ENCODE measurements around the gene MITD1. TPM values are rescaled to one million over a fixed set of nuclear protein-coding genes. Genes with fewer than 3 reads are reported as not detected.
A peak's percentile ranks its signal among the peaks of the same experiment; 100 is the strongest.

MITD1 gene
- total and polyA plus RNA-seq, 7 experiments from 2014 or later, result 26.8 to 80.5 (median 52.2) TPM

DNA sequence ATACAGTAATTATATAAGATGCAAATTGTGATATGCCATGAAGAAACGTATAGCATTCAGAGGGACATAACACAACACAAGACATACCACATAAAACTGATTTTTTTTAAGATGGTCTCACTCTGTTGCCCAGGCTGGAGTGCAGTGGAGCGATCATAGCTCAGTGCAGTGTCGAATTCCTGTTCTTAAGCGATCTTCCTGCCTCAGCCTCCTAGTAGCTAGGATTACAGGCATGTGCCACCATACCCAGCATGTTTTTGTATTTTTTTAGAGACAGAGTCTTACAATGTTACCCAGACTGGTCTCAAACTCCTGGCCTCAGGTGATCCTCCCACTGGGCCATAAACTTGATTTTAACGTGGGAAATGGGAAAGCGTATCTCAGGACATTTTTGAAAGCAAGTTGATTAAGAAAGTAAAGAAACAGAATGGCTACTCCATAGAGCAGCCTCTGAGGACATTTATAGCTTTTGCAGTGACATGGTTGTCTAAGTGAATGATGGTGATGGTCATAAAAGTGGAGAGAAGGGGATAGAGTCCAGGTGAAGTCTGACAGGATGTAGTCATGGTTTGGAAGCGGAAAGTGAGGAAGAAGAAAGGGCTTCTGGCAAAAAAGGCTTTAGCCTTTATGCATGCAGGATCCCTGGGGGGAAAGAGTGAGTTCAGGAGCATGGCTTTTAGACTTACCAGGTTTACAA is 28.5 kb downstream of the MITD1 start:
- H3K27me3 ChIP-seq (ENCODE audit: control insufficient read depth in 2 of 2, insufficient read depth in 2 of 2, low read length in 2 of 2), result no peaks in the 10 kb centered on the region
- Mint-ChIP-seq H3K4me3 (no peak overlapping the region), H3K4me1 (peaks cover 22 to 37% (median 26%) of the 10 kb centered on the region in 7 donors), H3K27me3 (no peaks in the 10 kb centered on the region), H3K9me3 (no peaks in the 10 kb centered on the region), H3K27ac (no peak overlapping the region), H3K36me3 (peaks cover 5 to 15% (median 13%) of the 10 kb centered on the region in 5 donors)
- DNase-seq (no peak), ATAC-seq (no peak)
- intact Hi-C loops (cut with micrococcal nuclease), result loop anchor here (10.0 kb wide), 5 partner anchors 342 to 1488 kb away; partner anchors contain the start of genes ACTR1B (in 1 of the 2), C2orf92 (in 1 of the 2), COA5 (in 1 of the 2) and INPP4A (in 1 of the 2)
- no peaks in the 10 kb centered on the region for H3K9me3 ChIP-seq (ENCODE audit: control insufficient read depth in 2 of 3, low read length in 3 of 3)
- CTCF ChIA-PET, result no interaction called here
- POLR2A ChIA-PET, result interaction anchor here (5.7 kb wide), 1 partner anchor 10 kb away, joined by 101 read pairs; the partner anchor contains the start of gene C2orf15
- H3K36me3 ChIP-seq (ENCODE audit: control insufficient read depth in 2 of 3, insufficient read depth in 3 of 3, low read length in 3 of 3), result peaks cover 0 to 7% (median 1%) of the 10 kb centered on the region in 3 experiments
- no peak overlapping the region for H3K4me3 ChIP-seq (ENCODE audit: low read length)
- H3K27ac ChIP-seq (ENCODE audit: low read depth, low read length), result peak overlapping the region; percentile 14
- peaks cover 15 to 18% of the 10 kb centered on the region in 2 donors for H3K4me1 ChIP-seq (ENCODE audit: control insufficient read depth in 2 of 2, insufficient read depth in 2 of 2, low read length in 2 of 2)

DNA sequence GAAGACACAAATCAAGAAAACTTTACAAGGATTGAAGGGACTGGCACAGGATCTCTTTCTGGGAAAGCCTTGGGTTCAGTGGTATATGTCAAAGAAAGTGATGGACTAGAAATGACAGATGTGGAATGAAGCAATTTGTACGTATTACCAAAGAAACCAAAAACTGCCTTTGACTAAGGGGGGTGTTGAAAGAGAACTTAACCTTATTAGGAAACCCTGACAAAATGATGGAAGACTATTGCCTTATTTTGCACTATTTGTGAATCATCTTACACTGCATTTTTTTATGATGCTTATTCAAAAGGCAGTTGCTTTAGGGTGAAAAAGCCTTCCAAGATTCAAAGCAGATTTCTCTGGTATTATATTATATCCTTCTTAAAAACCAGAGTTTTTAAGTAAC is 30.2 kb downstream of the MITD1 start:
- ATAC-seq, result no peak
- DNase-seq, result no peak
- Histone ChIP-seq H3K4me1 (ENCODE audit: control insufficient read depth in 2 of 2, insufficient read depth in 2 of 2, low read length in 2 of 2) (peaks cover 10 to 15% of the 10 kb centered on the region in 2 donors), H3K9me3 (ENCODE audit: control insufficient read depth in 2 of 3, low read length in 3 of 3) (no peaks in the 10 kb centered on the region), H3K27ac (ENCODE audit: low read depth, low read length) (no peak overlapping the region), H3K36me3 (ENCODE audit: control insufficient read depth in 2 of 3, insufficient read depth in 3 of 3, low read length in 3 of 3) (peaks cover 0 to 4% (median 0%) of the 10 kb centered on the region in 3 experiments), H3K4me3 (ENCODE audit: low read length) (no peak overlapping the region), H3K27me3 (ENCODE audit: control insufficient read depth in 2 of 2, insufficient read depth in 2 of 2, low read length in 2 of 2) (no peaks in the 10 kb centered on the region)
- Mint-ChIP-seq H3K4me3 (no peak overlapping the region), H3K36me3 (peaks cover 4 to 9% (median 6%) of the 10 kb centered on the region in 5 donors), H3K27ac (no peak overlapping the region), H3K9me3 (no peaks in the 10 kb centered on the region), H3K27me3 (no peaks in the 10 kb centered on the region), H3K4me1 (peaks cover 7 to 22% (median 16%) of the 10 kb centered on the region in 7 donors)
- intact Hi-C loops (cut with micrococcal nuclease), result loop anchor here (10.0 kb wide), 5 partner anchors 344 to 1486 kb away; partner anchors contain the start of genes ACTR1B (in 1 of the 2), C2orf92 (in 1 of the 2), COA5 (in 1 of the 2) and INPP4A (in 1 of the 2)
- POLR2A ChIA-PET, result interaction anchor here (5.7 kb wide), 1 partner anchor 9 kb away, joined by 101 read pairs; the partner anchor contains the start of gene C2orf15
- CTCF ChIA-PET, result no interaction called here

DNA sequence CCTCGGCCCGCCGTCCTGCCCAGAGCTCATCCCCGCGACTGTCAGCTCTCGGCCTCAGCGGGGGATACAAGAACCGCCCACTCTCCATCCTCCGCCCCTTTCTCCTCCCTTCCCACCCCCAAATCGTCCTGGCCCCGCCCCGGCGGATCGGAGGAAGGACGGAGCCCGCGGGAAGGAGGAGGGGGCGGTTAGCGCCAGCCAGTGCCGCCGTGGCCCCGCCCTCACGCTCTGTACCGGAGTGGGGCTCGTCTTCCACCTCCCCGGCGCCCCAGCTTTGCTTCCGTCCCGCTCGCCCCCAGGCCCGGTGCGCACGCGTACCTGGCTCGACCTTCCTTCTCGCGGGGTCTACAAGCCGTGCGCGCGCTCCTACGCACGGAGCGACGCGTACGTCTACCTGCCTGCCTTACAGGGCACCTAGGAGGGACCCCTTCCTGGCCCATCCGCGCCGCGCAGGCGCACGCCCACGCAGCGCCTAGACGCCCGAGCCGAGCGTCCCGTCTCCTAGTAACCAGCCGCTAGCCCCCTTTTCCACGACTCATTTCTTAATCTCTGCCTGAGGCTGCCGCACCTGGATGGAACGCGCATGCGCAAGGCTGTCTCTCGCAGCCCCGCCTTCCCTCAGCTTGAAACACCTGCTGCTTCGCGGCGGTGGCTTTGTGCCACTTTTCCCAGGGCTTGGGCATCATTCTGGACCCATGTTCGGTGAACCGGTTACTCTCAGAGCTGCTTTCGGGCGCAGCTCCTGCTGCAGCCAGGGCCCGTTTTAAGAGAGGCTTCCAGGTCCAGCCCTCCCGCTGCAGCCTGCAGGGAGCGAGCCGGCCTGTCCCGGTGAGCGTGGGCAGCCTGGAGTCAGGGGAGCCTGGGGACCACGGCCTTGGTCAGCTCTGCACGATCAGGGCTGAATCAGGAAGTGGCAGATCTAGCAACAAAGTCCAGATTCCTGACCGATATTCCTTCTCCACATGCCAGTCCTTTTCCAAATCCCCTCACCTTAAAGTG is 39.4 kb downstream of the MITD1 start, which contains the start of gene C2orf15:
Gene C2orf15, plus strand, starts transcription at position 598 of the 999 bp plus-strand sequence. CDS start 8,852 bp downstream, outside the sequence.
- Histone ChIP-seq H3K4me3 (ENCODE audit: low read length) (peak within 1 kb of the TSS; percentile 97), H3K27ac (ENCODE audit: low read depth, low read length) (peak within 1 kb of the TSS; percentile 82), H3K36me3 (ENCODE audit: control insufficient read depth in 2 of 3, insufficient read depth in 3 of 3, low read length in 3 of 3) (no peaks in the 10 kb centered on the region), H3K27me3 (ENCODE audit: control insufficient read depth in 2 of 2, insufficient read depth in 2 of 2, low read length in 2 of 2) (no peaks in the 10 kb centered on the region), H3K9me3 (ENCODE audit: control insufficient read depth in 2 of 3, low read length in 3 of 3) (no peaks in the 10 kb centered on the region), H3K4me1 (ENCODE audit: control insufficient read depth in 2 of 2, insufficient read depth in 2 of 2, low read length in 2 of 2) (peaks cover 13% of the 10 kb centered on the region in 2 donors)
- peak; percentile 89 to 98 (median 96) for DNase-seq
- peaks cover 0 to 24% (median 6%) of the 10 kb centered on the region in 11 donors for H3K9me3 Mint-ChIP-seq
- H3K27me3 Mint-ChIP-seq, result peaks cover 0 to 41% (median 0%) of the 10 kb centered on the region in 5 donors
- H3K4me1 Mint-ChIP-seq, result peaks cover 0 to 31% (median 25%) of the 10 kb centered on the region in 7 donors
- intact Hi-C loops (cut with micrococcal nuclease), result loop anchor here (1.0 to 10.0 kb wide), 11 partner anchors 13 to 1145 kb away; partner anchors contain the start of genes LIPT1 (in 2 of the 2), MITD1 (in 2 of the 2), MRPL30 (in 2 of the 2) and TSGA10 (in 2 of the 2)
- ChIA-PET CTCF (interaction anchor here (0.5 to 0.6 kb wide), 2 partner anchors 14 to 305 kb away, joined by 3 to 4 read pairs; no protein-coding TSS in a partner anchor), POLR2A (interaction anchor here (0.6 to 4.7 kb wide), 19 partner anchors 12 to 1151 kb away, joined by 3 to 101 read pairs (median 4); partner anchors contain the start of genes EIF5B, LIPT1, MITD1 and MRPL30)
- peak; percentile 95 for ATAC-seq
- peak within 1 kb of the TSS; percentile 90 to 99 (median 97) for H3K4me3 Mint-ChIP-seq
- peaks cover 0 to 25% (median 13%) of the 10 kb centered on the region in 5 donors for H3K36me3 Mint-ChIP-seq
- H3K27ac Mint-ChIP-seq, result peak within 1 kb of the TSS; percentile 92 to 99 (median 98)

DNA sequence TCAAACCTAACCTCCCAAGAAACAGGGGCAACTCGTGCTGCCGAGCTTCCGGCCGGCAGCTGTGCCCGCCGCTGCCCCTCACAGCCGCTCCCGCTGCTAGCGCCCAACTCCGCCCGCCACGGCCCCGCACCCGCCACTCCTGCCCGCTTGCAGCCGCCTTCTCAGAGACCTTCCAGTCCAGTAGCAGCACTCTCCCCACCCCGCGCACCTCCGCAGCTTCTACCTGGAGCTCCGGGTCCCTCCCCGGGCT is 40.1 kb downstream of the MITD1 start:
- H3K27me3 ChIP-seq (ENCODE audit: control insufficient read depth in 2 of 2, insufficient read depth in 2 of 2, low read length in 2 of 2), result no peaks in the 10 kb centered on the region
- H3K9me3 ChIP-seq (ENCODE audit: control insufficient read depth in 2 of 3, low read length in 3 of 3), result no peaks in the 10 kb centered on the region
- Mint-ChIP-seq H3K4me3 (peak overlapping the region; percentile 90 to 99 (median 97)), H3K27me3 (peaks cover 0 to 41% (median 0%) of the 10 kb centered on the region in 5 donors), H3K27ac (peak overlapping the region; percentile 92 to 99 (median 98)), H3K4me1 (peaks cover 0 to 31% (median 25%) of the 10 kb centered on the region in 7 donors), H3K36me3 (peaks cover 0 to 25% (median 18%) of the 10 kb centered on the region in 5 donors), H3K9me3 (peaks cover 0 to 28% (median 6%) of the 10 kb centered on the region in 11 donors)
- no peak for DNase-seq
- no peaks in the 10 kb centered on the region for H3K36me3 ChIP-seq (ENCODE audit: control insufficient read depth in 2 of 3, insufficient read depth in 3 of 3, low read length in 3 of 3)
- no peak for ATAC-seq
- intact Hi-C loops (cut with micrococcal nuclease), result loop anchor here (1.0 to 10.0 kb wide), 11 partner anchors 14 to 1144 kb away; partner anchors contain the start of genes LIPT1 (in 2 of the 2), MITD1 (in 2 of the 2), MRPL30 (in 2 of the 2) and TSGA10 (in 2 of the 2)
- H3K4me1 ChIP-seq (ENCODE audit: control insufficient read depth in 2 of 2, insufficient read depth in 2 of 2, low read length in 2 of 2), result peaks cover 13% of the 10 kb centered on the region in 2 donors
- CTCF ChIA-PET, result interaction anchor here (0.5 to 0.6 kb wide), 2 partner anchors 14 to 304 kb away, joined by 3 to 4 read pairs; no protein-coding TSS in a partner anchor
- H3K4me3 ChIP-seq (ENCODE audit: low read length), result peak overlapping the region; percentile 97
- POLR2A ChIA-PET, result interaction anchor here (0.7 to 4.7 kb wide), 15 partner anchors 13 to 370 kb away, joined by 3 to 101 read pairs (median 5); partner anchors contain the start of genes EIF5B, LIPT1, MITD1 and MRPL30
- H3K27ac ChIP-seq (ENCODE audit: low read depth, low read length), result peak overlapping the region; percentile 82

DNA sequence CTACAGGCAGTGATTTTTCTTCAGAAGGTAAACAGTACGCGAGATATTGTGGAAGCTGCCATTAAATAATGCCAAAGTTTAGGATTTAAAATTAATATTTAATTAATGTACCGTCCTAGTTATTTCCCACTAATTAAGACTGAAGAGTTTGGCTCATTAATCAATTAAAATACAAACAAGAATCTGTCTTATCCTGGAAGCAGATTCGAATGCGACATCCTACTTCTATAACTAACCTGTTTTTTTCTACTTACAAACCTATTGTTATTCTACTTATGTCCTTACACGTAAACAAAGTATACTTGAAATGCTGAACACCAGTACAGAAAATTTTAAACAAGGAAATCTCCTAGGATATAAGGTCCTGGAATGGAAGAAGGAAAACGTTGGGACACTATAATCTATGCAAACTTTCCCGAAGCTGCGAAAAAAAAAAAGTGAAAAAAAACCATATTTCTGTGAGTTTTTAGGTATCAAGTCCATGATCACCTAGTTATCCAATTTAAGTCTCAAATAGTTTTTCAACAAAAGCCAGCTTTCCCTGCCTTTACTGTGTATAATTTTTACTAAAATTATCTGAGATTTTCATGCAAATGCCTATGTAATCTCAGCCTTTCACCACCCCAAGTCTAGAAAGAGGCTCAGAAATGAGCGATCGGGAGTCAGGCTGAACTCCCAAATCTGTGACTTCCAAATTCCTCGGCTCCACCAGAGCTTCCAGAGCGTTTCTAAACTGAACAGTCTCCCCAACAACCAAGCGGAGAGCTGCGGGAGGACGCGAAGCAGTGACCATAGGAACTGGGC is 40.6 kb downstream of the MITD1 start:
- ChIA-PET CTCF (interaction anchor here (0.5 kb wide), 1 partner anchor 303 kb away, joined by 4 read pairs; no protein-coding TSS in a partner anchor), POLR2A (interaction anchor here (0.7 to 4.7 kb wide), 14 partner anchors 13 to 369 kb away, joined by 3 to 101 read pairs (median 5); partner anchors contain the start of genes EIF5B, LIPT1, MITD1 and MRPL30)
- peak overlapping the region; percentile 92 to 99 (median 98) for H3K27ac Mint-ChIP-seq
- H3K9me3 ChIP-seq (ENCODE audit: control insufficient read depth in 2 of 3, low read length in 3 of 3), result no peaks in the 10 kb centered on the region
- ATAC-seq (no peak), DNase-seq (no peak)
- H3K9me3 Mint-ChIP-seq, result peaks cover 0 to 32% (median 6%) of the 10 kb centered on the region in 11 donors
- intact Hi-C loops (cut with micrococcal nuclease), result loop anchor here in 1 of 2 donors (2.0 to 10.0 kb wide), 6 partner anchors 23 to 535 kb away; partner anchors contain the start of genes COA5, MGAT4A and UNC50
- peaks cover 0 to 24% (median 20%) of the 10 kb centered on the region in 5 donors for H3K36me3 Mint-ChIP-seq
- H3K4me3 Mint-ChIP-seq, result peak overlapping the region; percentile 90 to 99 (median 97)
- H3K27me3 Mint-ChIP-seq, result peaks cover 0 to 41% (median 0%) of the 10 kb centered on the region in 5 donors
- no peaks in the 10 kb centered on the region for H3K36me3 ChIP-seq (ENCODE audit: control insufficient read depth in 2 of 3, insufficient read depth in 3 of 3, low read length in 3 of 3)
- H3K27me3 ChIP-seq (ENCODE audit: control insufficient read depth in 2 of 2, insufficient read depth in 2 of 2, low read length in 2 of 2), result no peaks in the 10 kb centered on the region
- H3K27ac ChIP-seq (ENCODE audit: low read depth, low read length), result peak overlapping the region; percentile 82
- H3K4me1 ChIP-seq (ENCODE audit: control insufficient read depth in 2 of 2, insufficient read depth in 2 of 2, low read length in 2 of 2), result peaks cover 13% of the 10 kb centered on the region in 2 donors
- peak overlapping the region; percentile 97 for H3K4me3 ChIP-seq (ENCODE audit: low read length)
- H3K4me1 Mint-ChIP-seq, result peaks cover 0 to 31% (median 25%) of the 10 kb centered on the region in 7 donors
